GM23338 (cell line): Measurements from ENCODE around the gene RIPOR3. TPM values are rescaled to one million over a fixed set of nuclear protein-coding genes. Genes with fewer than 3 reads are reported as not detected.

Source experiments
- ATAC-seq: fragments of 200-7000 bp; cut with Tn5 transposase; 3 replicates; pipeline ENCODE4 v1.9.1; 2020
- DNase-seq: peaks from one replicate; pipeline ENCODE4 v3.0.0-alpha.2; 2015; ENCODE audit warnings: low spot score
- H2AFZ ChIP-seq: fragments of 200-600 bp; sonication (generic); 2 replicates; pipeline ENCODE4 v1.8.0; 2016; ENCODE audit warnings: antibody characterized with exemption, mild to moderate bottlenecking, moderate library complexity
- H3F3A ChIP-seq: fragments of 200-600 bp; sonication (generic); replicated peaks from 2 replicates; pipeline ENCODE4 v1.8.0; 2017; ENCODE audit warnings: antibody characterized with exemption, mixed run types, low read depth
- H3K27ac ChIP-seq: fragments of 200-600 bp; sonication (generic); 2 replicates; pipeline ENCODE4 v1.6.1; 2016; ENCODE audit warnings: low read depth
- H3K27me3 ChIP-seq: fragments of 200-600 bp; sonication (generic); 2 replicates; pipeline ENCODE4 v1.8.0; 2016; ENCODE audit warnings: mild to moderate bottlenecking, mixed run types, moderate library complexity; ENCODE audit not compliant: insufficient read depth
- H3K36me3 ChIP-seq: fragments of 200-600 bp; sonication (generic); 2 replicates; pipeline ENCODE4 v1.8.0; 2016; ENCODE audit warnings: mild to moderate bottlenecking; ENCODE audit not compliant: insufficient read depth
- H3K4me1 ChIP-seq: fragments of 200-600 bp; sonication (generic); 2 replicates; pipeline ENCODE4 v1.8.0; 2016; ENCODE audit warnings: mild to moderate bottlenecking, moderate library complexity; ENCODE audit not compliant: insufficient read depth
- H3K4me2 ChIP-seq: fragments of 200-600 bp; sonication (generic); 2 replicates; pipeline ENCODE4 v1.7.1; 2017; ENCODE audit warnings: mixed run types
- H3K4me3 ChIP-seq: fragments of 200-600 bp; sonication (generic); 2 replicates; pipeline ENCODE4 v1.6.1; 2016; ENCODE audit warnings: mixed run types
- H3K79me2 ChIP-seq: fragments of 200-600 bp; sonication (generic); replicated peaks from 2 replicates; pipeline ENCODE4 v1.8.0; 2017; ENCODE audit warnings: mild to moderate bottlenecking; ENCODE audit not compliant: insufficient read depth
- H3K9me2 ChIP-seq: fragments of 200-600 bp; sonication (generic); 2 replicates; pipeline ENCODE4 v1.8.0; 2017; ENCODE audit not compliant: insufficient read depth
- H4K20me1 ChIP-seq: fragments of 200-600 bp; sonication (generic); replicated peaks from 2 replicates; pipeline ENCODE4 v1.8.0; 2017; ENCODE audit warnings: mild to moderate bottlenecking; ENCODE audit not compliant: insufficient read depth
- H3K27ac Mint-ChIP-seq: 2 replicates; pipeline ENCODE4 v1.8.0; 2020; ENCODE audit warnings: inconsistent platforms, mild to moderate bottlenecking, moderate library complexity, mixed read lengths
- H3K27me3 Mint-ChIP-seq: 3 replicates; pipeline ENCODE4 v1.8.0; 2022; ENCODE audit warnings: low read depth, mild to moderate bottlenecking, moderate library complexity, mixed read lengths, inconsistent platforms; ENCODE audit not compliant: insufficient read depth, poor library complexity
- H3K36me3 Mint-ChIP-seq: 3 replicates; pipeline ENCODE4 v1.8.0; 2021; ENCODE audit warnings: low read depth, mild to moderate bottlenecking, inconsistent platforms, moderate library complexity, mixed read lengths
- H3K4me1 Mint-ChIP-seq: 3 replicates; pipeline ENCODE4 v1.8.0; 2020; ENCODE audit warnings: mild to moderate bottlenecking, inconsistent platforms, mixed read lengths
- H3K4me3 Mint-ChIP-seq: 3 replicates; pipeline ENCODE4 v1.8.0; 2021; ENCODE audit warnings: moderate library complexity, mild to moderate bottlenecking, inconsistent platforms, mixed read lengths
- H3K9me3 Mint-ChIP-seq: 3 replicates; pipeline ENCODE4 v1.8.0; 2020; ENCODE audit warnings: moderate library complexity, mild to moderate bottlenecking, inconsistent platforms, mixed read lengths
- CREB1 ChIP-seq: fragments of 250-450 bp; sonication (Bioruptor Pico); IDR thresholded peaks from 2 replicates; pipeline ENCODE4 v1.5.0; 2020; ENCODE audit warnings: low read depth, mild to moderate bottlenecking, moderate library complexity
- EZH2 ChIP-seq: fragments of 200-600 bp; sonication (generic); IDR thresholded peaks from one replicate; pipeline ENCODE4 v1.8.0; 2017; ENCODE audit warnings: antibody characterized with exemption, mild to moderate bottlenecking, low read depth; ENCODE audit not compliant: unreplicated experiment
- EZH2phosphoT487 ChIP-seq: fragments of 200-600 bp; sonication (generic); IDR thresholded peaks from one replicate; pipeline ENCODE4 v1.8.1; 2018; ENCODE audit warnings: antibody characterized with exemption; ENCODE audit not compliant: unreplicated experiment
- JUNB ChIP-seq: IDR thresholded peaks from one replicate; pipeline ENCODE4 v1.6.1; 2016; ENCODE audit warnings: antibody characterized with exemption; ENCODE audit not compliant: unreplicated experiment
- NANOG ChIP-seq: IDR thresholded peaks from 2 replicates; pipeline ENCODE4 v1.6.1; 2016; ENCODE audit warnings: antibody characterized with exemption, borderline replicate concordance
- POLR2AphosphoS5 ChIP-seq: IDR thresholded peaks from 2 replicates; pipeline ENCODE4 v1.6.1; 2016; ENCODE audit warnings: antibody characterized with exemption, low read depth
- STAT1 ChIP-seq: IDR thresholded peaks from one replicate; pipeline ENCODE4 v1.6.1; 2016; ENCODE audit warnings: antibody characterized with exemption; ENCODE audit not compliant: unreplicated experiment
- ZNF114 ChIP-seq: fragments of 250-450 bp; sonication (Bioruptor Pico); IDR thresholded peaks from 2 replicates; pipeline ENCODE4 v1.5.0; 2020; ENCODE audit warnings: mild to moderate bottlenecking, moderate library complexity
- ZNF331 ChIP-seq: fragments of 250-450 bp; sonication (Bioruptor Pico); IDR thresholded peaks from 2 replicates; pipeline ENCODE4 v1.5.0; 2020; ENCODE audit warnings: low read depth, mild to moderate bottlenecking, moderate library complexity
- polyA plus RNA-seq: library from polyadenylated mRNA; unstranded; fragments of >200 nt; fragmentation: Nextera tagmentation; extraction: Ambion mirVana; gene quantifications from 2 replicates; pipeline ENCODE4 v1.2.1, GENCODE V29; 2016
- total RNA-seq: library from RNA; depleted of rRNA; stranded (reverse); fragments of >200 nt; shearing (Covaris generic); gene quantifications from 2 replicates; pipeline ENCODE4 v1.2.3, GENCODE V29; 2014
- TF ChIP-seq, protein P1 (sequence below): IDR thresholded peaks from 2 replicates; pipeline ENCODE4 v1.6.1; 2016; ENCODE audit warnings: antibody characterized with exemption
- TF ChIP-seq, protein P2 (sequence below): fragments of 250-450 bp; sonication (Bioruptor Pico); IDR thresholded peaks from 2 replicates; pipeline ENCODE4 v1.5.0; 2020; ENCODE audit warnings: mild to moderate bottlenecking, moderate library complexity
- TF ChIP-seq, protein P3 (sequence below): IDR thresholded peaks from one replicate; pipeline ENCODE4 v1.6.1; 2018; ENCODE audit warnings: antibody characterized with exemption; ENCODE audit not compliant: unreplicated experiment
- TF ChIP-seq, protein P4 (sequence below), 2 experiments: fragments of 200-600 bp in 1 of 2; sonication (generic) in 1 of 2; conservative IDR thresholded peaks; 2 replicates each; pipeline versions ENCODE4 v1.5.1 to v1.6.1; 2016 to 2017; ENCODE audit warnings: antibody characterized with exemption in 2 of 2, low read depth in 2 of 2, mild to moderate bottlenecking in 2 of 2, moderate library complexity in 1 of 2

Gene RIPOR3
- total and polyA plus RNA-seq, 2 experiments from 2014 or later, result 4.9 to 6.3 TPM

DNA sequence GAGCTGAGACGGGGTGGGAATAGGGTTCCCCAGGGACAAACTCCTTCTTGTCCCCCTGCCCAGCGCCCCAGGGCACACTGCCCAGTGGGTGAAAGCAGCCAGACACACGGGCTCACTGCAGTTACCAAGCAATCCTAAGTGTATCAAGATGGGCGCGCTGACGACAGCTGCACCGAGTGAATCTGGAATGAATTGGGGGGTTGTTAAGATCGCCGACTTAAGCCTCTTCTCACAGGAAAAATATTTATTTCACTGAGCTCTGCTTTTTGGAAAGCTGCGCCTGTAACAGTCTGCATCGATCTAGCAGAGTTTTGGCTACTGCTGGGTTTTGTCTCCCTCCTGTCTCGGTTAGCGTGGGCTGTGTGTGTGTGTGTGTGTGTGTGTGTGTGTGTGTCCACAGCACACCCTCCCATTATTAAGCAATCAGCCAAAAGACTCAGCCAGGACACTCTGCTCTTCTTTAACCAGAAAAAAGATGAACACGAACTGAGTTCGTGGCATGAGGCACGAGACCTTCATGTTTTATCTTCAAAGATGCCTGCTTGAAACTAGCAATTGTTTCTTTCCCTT is 35.9 kb downstream of the RIPOR3 start:
- H3F3A ChIP-seq, result no peaks in the 10 kb centered on the region
- ATAC-seq (peak; percentile 36), DNase-seq (no peak)
- no peak overlapping the region for H3K4me2 ChIP-seq
- no peak overlapping the region for H3K27ac Mint-ChIP-seq
- no peak overlapping the region for H3K27ac ChIP-seq
- H2AFZ ChIP-seq, result no peak overlapping the region
- peaks cover 6% of the 10 kb centered on the region for H3K27me3 Mint-ChIP-seq
- H4K20me1 ChIP-seq, result no peaks in the 10 kb centered on the region
- peaks cover 14% of the 10 kb centered on the region for H3K4me1 Mint-ChIP-seq
- H3K36me3 ChIP-seq, result no peaks in the 10 kb centered on the region
- no peaks in the 10 kb centered on the region for H3K79me2 ChIP-seq
- no peak overlapping the region for H3K4me3 Mint-ChIP-seq
- no peaks in the 10 kb centered on the region for H3K36me3 Mint-ChIP-seq
- H3K9me2 ChIP-seq, result no peaks in the 10 kb centered on the region
- H3K4me3 ChIP-seq, result no peak overlapping the region
- TF ChIP-seq ZNF331 (CRISPR knock-in tag) (no peak), EZH2 (no peak), NANOG (no peak), STAT1 (no peak), JUNB (no peak), EZH2phosphoT487 (no peak), CREB1 (CRISPR knock-in tag) (no peak), ZNF114 (CRISPR knock-in tag) (no peak), POLR2AphosphoS5 (no peak)
- TF ChIP-seq, protein P1, sequence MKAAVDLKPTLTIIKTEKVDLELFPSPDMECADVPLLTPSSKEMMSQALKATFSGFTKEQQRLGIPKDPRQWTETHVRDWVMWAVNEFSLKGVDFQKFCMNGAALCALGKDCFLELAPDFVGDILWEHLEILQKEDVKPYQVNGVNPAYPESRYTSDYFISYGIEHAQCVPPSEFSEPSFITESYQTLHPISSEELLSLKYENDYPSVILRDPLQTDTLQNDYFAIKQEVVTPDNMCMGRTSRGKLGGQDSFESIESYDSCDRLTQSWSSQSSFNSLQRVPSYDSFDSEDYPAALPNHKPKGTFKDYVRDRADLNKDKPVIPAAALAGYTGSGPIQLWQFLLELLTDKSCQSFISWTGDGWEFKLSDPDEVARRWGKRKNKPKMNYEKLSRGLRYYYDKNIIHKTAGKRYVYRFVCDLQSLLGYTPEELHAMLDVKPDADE, result no peak
- TF ChIP-seq, protein P2, sequence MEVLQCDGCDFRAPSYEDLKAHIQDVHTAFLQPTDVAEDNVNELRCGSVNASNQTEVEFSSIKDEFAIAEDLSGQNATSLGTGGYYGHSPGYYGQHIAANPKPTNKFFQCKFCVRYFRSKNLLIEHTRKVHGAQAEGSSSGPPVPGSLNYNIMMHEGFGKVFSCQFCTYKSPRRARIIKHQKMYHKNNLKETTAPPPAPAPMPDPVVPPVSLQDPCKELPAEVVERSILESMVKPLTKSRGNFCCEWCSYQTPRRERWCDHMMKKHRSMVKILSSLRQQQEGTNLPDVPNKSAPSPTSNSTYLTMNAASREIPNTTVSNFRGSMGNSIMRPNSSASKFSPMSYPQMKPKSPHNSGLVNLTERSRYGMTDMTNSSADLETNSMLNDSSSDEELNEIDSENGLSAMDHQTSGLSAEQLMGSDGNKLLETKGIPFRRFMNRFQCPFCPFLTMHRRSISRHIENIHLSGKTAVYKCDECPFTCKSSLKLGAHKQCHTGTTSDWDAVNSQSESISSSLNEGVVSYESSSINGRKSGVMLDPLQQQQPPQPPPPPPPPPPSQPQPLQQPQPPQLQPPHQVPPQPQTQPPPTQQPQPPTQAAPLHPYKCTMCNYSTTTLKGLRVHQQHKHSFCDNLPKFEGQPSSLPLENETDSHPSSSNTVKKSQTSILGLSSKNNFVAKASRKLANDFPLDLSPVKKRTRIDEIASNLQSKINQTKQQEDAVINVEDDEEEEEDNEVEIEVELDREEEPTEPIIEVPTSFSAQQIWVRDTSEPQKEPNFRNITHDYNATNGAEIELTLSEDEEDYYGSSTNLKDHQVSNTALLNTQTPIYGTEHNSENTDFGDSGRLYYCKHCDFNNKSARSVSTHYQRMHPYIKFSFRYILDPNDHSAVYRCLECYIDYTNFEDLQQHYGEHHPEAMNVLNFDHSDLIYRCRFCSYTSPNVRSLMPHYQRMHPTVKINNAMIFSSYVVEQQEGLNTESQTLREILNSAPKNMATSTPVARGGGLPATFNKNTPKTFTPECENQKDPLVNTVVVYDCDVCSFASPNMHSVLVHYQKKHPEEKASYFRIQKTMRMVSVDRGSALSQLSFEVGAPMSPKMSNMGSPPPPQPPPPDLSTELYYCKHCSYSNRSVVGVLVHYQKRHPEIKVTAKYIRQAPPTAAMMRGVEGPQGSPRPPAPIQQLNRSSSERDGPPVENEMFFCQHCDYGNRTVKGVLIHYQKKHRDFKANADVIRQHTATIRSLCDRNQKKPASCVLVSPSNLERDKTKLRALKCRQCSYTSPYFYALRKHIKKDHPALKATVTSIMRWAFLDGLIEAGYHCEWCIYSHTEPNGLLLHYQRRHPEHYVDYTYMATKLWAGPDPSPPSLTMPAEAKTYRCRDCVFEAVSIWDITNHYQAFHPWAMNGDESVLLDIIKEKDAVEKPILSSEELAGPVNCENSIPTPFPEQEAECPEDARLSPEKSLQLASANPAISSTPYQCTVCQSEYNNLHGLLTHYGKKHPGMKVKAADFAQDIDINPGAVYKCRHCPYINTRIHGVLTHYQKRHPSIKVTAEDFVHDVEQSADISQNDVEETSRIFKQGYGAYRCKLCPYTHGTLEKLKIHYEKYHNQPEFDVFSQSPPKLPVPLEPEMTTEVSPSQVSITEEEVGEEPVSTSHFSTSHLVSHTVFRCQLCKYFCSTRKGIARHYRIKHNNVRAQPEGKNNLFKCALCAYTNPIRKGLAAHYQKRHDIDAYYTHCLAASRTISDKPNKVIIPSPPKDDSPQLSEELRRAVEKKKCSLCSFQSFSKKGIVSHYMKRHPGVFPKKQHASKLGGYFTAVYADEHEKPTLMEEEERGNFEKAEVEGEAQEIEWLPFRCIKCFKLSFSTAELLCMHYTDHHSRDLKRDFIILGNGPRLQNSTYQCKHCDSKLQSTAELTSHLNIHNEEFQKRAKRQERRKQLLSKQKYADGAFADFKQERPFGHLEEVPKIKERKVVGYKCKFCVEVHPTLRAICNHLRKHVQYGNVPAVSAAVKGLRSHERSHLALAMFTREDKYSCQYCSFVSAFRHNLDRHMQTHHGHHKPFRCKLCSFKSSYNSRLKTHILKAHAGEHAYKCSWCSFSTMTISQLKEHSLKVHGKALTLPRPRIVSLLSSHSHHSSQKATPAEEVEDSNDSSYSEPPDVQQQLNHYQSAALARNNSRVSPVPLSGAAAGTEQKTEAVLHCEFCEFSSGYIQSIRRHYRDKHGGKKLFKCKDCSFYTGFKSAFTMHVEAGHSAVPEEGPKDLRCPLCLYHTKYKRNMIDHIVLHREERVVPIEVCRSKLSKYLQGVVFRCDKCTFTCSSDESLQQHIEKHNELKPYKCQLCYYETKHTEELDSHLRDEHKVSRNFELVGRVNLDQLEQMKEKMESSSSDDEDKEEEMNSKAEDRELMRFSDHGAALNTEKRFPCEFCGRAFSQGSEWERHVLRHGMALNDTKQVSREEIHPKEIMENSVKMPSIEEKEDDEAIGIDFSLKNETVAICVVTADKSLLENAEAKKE (CRISPR knock-in tag), result no peak
- TF ChIP-seq, protein P3, sequence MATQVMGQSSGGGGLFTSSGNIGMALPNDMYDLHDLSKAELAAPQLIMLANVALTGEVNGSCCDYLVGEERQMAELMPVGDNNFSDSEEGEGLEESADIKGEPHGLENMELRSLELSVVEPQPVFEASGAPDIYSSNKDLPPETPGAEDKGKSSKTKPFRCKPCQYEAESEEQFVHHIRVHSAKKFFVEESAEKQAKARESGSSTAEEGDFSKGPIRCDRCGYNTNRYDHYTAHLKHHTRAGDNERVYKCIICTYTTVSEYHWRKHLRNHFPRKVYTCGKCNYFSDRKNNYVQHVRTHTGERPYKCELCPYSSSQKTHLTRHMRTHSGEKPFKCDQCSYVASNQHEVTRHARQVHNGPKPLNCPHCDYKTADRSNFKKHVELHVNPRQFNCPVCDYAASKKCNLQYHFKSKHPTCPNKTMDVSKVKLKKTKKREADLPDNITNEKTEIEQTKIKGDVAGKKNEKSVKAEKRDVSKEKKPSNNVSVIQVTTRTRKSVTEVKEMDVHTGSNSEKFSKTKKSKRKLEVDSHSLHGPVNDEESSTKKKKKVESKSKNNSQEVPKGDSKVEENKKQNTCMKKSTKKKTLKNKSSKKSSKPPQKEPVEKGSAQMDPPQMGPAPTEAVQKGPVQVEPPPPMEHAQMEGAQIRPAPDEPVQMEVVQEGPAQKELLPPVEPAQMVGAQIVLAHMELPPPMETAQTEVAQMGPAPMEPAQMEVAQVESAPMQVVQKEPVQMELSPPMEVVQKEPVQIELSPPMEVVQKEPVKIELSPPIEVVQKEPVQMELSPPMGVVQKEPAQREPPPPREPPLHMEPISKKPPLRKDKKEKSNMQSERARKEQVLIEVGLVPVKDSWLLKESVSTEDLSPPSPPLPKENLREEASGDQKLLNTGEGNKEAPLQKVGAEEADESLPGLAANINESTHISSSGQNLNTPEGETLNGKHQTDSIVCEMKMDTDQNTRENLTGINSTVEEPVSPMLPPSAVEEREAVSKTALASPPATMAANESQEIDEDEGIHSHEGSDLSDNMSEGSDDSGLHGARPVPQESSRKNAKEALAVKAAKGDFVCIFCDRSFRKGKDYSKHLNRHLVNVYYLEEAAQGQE, result no peak
- TF ChIP-seq, protein P4, sequence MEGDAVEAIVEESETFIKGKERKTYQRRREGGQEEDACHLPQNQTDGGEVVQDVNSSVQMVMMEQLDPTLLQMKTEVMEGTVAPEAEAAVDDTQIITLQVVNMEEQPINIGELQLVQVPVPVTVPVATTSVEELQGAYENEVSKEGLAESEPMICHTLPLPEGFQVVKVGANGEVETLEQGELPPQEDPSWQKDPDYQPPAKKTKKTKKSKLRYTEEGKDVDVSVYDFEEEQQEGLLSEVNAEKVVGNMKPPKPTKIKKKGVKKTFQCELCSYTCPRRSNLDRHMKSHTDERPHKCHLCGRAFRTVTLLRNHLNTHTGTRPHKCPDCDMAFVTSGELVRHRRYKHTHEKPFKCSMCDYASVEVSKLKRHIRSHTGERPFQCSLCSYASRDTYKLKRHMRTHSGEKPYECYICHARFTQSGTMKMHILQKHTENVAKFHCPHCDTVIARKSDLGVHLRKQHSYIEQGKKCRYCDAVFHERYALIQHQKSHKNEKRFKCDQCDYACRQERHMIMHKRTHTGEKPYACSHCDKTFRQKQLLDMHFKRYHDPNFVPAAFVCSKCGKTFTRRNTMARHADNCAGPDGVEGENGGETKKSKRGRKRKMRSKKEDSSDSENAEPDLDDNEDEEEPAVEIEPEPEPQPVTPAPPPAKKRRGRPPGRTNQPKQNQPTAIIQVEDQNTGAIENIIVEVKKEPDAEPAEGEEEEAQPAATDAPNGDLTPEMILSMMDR (conservative IDR thresholded peaks at IDR 0.05; ENCODE audit: low read depth in 2 of 2), result no peak
- H3K4me1 ChIP-seq, result 0 out of 2 replicates have a peak, but pooled peaks cover 5% of the 10 kb centered on the region
- no peaks in the 10 kb centered on the region for H3K27me3 ChIP-seq
- no peaks in the 10 kb centered on the region for H3K9me3 Mint-ChIP-seq
